HG03097 (cell line): ENCODE data around the gene ID2.
"Not testable (repeated sequence)": the region's sequence is repeated elsewhere in the genome, so short reads cannot be mapped to it uniquely, and the experiment has no call there.

Experiments
- ATAC-seq: cut with Tn5 transposase; IDR thresholded peaks from one replicate; pipeline ENCODE4 v1.9.1; 2021; ENCODE audit not compliant: unreplicated experiment, low FRiP score

The ID2 gene

GRCh38 chr2:8725838-8726237 is 44.0 kb downstream of the ID2 start:
- ATAC-seq: no peak

- ATAC-seq: no peak
These were observed 46.6 kb downstream of the ID2 start for GRCh38 chr2:8728305-8729015.

DNA sequence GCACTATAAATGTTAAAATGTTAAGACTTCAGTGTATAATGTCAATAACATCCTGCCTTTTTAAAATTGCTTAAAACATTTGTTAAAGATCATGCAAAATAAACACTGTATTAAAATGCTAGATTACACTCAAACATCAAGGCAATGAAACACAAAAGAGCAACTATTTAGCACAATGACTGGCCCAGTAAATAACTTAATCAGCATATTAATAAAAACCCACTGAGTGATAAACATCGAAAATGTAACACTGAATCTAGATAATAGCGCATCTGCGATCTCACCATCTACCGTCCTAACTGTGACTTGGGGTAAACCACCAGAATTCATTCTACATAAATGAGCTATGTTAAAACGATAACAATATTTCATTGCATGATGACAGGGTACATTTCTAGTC is 47.2 kb downstream of the ID2 start:
- ATAC-seq: not testable (repeated sequence)

- ATAC-seq: no peak
These were observed 48.1 kb downstream of the ID2 start for GRCh38 chr2:8729939-8730338.

DNA sequence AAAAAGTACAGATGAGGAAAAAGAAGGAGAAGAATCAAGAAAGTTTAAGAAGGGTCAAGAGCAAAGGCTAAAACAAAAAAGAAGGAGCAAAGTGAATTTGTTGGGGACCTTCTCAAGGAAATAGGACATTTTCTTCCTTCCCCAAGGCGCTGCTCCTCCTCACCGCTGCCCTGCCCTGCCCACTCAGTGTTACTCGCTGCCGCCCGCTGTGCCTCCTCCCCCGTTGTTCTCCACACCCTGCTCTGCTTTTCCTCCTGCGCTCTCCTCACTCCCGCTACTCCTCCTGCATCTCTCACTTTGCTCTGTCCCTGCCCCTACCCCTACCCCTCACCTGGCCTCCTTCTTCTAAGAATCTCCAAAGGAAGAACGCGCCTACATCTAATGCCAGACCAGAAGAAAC is 50.7 kb downstream of the ID2 start:
- no peak for ATAC-seq
